Measurements from ENCODE around the gene TCF4. TPM values are rescaled to one million over a fixed set of nuclear protein-coding genes. Genes with fewer than 3 reads are reported as not detected.

TCF4 gene
- total RNA-seq, 1 donor from 2014 or later = 62.8 TPM

DNA sequence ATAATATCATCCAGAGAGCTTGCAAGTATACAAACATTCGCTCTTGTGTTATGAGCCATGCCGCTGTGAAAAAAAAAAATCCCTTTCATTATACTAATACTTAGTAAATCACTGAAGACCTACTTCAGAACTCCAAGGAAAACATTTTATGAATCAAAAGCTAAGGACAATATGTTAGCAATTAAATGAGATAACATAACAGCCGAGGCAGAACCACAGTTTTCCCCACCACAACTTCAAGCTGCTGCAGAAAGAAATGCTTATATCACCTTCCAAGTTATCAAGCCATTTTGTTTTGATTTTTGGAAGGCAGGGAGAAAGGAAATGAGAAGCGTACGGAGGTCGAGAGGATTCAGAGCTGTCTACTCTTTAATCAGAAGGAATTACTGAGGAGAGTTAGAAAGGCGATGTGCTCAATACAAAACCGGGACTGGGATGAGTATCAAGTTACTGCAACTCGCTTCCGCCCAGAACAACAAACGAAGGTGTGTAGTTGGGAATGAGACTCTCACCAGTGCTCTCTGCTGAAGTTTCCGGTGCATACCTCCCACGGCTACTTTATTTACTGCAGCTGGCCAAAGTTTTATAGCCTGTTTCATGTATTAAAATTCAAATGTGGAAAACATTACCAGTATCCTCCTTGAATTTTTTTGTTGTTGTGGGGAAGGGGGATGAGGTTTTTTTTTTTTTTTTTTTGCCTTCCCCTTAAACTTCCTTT is 336.6 kb downstream of the TCF4 start:
- intact Hi-C loops (cut with micrococcal nuclease) = no loop called here
- ATAC-seq (peak; percentile 62), DNase-seq (no peak)

DNA sequence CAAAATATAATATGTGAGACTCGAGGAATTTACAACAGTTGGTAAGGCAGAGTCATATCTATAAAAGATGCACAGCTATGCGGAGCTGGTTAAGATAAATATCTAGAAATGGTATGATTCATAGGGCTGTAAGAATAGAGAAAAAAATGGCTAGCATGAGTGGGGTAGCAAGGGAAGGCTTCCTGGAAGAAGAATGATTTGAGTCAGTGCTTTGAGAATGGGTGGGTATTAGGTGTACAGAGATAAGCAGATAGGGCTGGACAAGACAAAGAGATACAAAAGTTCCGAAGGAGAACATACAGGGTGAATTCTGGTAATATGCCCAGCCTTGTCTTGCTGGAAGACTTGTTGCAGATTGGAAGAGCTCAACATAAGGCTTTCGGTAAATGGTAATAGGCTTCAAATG is 337.2 kb downstream of the TCF4 start:
- no peak for ATAC-seq
- no peak for DNase-seq
- intact Hi-C loops (cut with micrococcal nuclease) = no loop called here

DNA sequence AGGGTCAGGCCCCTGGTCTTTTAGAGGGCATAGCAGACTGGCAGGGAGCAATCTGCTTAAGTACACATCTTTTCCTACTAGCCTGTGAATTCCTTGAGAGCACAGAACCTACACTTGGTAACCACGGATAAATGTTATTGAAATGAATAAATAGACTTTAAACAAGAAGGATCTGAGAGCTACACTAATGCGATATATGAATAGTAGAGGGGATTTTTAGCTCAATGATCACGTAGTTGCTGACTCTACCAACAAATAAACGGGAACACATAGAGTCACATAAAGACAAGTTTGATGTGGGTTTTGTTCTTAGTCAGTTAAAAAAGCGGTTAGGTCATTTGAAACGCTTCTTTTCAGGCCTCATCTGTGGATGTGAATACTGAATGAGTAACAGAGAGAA is 338.4 kb downstream of the TCF4 start:
- intact Hi-C loops (cut with micrococcal nuclease) = no loop called here
- no peak for ATAC-seq
- no peak for DNase-seq

DNA sequence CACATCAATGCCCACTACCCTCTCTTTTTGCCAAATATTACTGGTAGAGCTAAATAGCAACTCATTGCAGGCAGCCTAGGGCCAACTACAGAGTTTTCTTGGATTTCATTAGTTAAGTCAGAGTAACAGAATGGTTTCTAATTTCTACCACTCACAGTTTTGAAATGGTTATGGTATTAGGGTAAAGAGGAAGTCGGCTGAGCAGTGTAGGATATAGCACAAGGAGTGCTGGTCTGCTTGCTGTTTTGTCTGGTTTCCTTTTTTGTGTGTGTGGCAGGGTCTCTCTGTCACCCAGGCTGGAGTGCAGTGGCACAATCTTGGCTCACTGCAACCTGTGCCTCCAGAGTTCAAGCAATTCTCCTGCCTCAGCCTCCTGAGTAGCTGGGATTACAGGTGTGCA is 339.5 kb downstream of the TCF4 start:
- intact Hi-C loops (cut with micrococcal nuclease) = no loop called here
- DNase-seq = no peak
- ATAC-seq = no peak

- ATAC-seq (no peak), DNase-seq (no peak)
- intact Hi-C loops (cut with micrococcal nuclease) = no loop called here
These were observed 341.0 kb downstream of the TCF4 start for GRCh38 chr18:55247032-55247431.

DNA sequence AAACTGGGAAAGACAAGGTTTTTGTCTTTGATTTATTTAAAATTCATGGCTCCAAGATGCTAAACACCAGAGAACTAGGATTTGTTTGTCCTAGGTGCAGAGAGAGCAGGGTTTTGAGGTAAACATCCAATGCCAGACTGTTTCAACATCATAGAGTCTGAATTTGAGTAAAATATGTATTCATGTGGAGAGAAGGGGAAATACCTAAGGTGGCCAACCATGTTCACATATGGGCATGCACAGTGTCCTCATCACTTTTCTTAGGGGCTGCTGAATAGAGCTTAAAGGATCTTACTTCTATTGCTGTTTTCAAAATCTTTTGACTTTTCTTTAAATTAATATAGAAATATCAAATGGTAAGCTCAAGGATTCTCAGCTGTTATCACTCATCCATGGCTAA is 341.7 kb downstream of the TCF4 start:
- intact Hi-C loops (cut with micrococcal nuclease) = no loop called here
- ATAC-seq (no peak), DNase-seq (no peak)

DNA sequence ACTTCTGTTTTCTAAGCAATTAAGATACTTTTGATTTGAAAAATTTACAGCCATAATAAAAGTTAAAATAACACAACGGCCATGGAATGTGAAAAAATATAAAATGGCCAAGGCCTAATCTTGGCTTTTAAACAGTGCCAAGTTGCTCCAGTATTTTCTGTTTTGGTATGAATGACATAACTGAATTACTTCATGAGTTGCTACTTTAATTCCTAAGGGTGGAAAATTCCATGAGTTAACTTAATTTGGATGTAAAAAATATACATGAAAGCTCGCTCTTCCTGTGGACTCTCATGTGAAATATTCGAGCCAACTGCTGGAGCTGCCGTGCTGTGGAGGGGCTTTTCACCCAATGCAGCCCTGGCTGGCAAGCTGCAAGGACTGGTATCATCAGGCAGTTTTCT is 342.8 kb downstream of the TCF4 start:
- intact Hi-C loops (cut with micrococcal nuclease) = no loop called here
- ATAC-seq = peak; percentile 38
- no peak for DNase-seq

GRCh38 chr18:55244546-55244945 is 343.4 kb downstream of the TCF4 start:
- intact Hi-C loops (cut with micrococcal nuclease) = no loop called here
- ATAC-seq (peak; percentile 67), DNase-seq (no peak)

DNA sequence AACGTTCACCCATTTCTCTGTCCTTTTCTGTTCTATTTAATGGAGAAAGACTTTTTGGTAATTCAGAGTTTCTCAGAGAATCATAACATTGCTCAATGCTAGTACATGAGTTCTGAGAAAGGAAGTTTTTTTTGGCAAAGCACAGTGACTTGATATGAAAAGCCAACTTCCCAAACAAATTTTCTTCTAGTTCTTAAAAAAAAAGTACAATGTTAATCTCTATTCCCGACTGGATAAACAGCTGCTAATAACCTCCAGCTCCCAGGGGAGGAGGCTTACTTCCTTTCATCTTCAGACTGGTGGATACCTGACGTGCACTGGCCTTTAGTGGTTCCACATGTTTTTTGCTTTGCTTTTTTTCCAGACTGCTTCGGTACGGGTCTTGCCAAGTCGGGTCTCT is 344.1 kb downstream of the TCF4 start:
- ATAC-seq (peak; percentile 87), DNase-seq (peak; percentile 28)
- intact Hi-C loops (cut with micrococcal nuclease) = no loop called here

DNA sequence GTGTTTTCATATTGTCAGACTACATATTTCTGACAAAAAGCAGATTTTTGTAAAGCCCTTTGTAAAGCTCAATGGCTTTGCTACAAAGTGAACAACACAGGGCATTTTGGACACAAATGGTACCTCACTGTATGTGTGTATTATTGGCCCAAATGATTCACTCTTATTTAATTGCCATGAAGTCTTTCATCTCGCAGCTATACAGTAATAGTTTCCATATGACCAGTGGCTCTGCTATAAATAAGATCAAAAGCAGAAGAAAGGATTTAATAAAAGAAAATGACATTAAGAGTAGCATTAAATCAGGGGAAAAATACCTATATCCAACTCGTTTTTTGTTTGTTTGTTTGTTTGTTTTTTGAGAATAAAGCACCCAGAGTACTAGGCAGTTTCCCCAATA is 344.7 kb downstream of the TCF4 start:
- intact Hi-C loops (cut with micrococcal nuclease) = no loop called here
- DNase-seq = no peak
- ATAC-seq = no peak

GRCh38 chr18:55240978-55241377 is 347.0 kb downstream of the TCF4 start:
- DNase-seq (no peak), ATAC-seq (no peak)
- intact Hi-C loops (cut with micrococcal nuclease) = no loop called here

- DNase-seq (no peak), ATAC-seq (no peak)
- intact Hi-C loops (cut with micrococcal nuclease) = loop anchor here (10.0 kb wide), 2 partner anchors 175 to 545 kb away; no protein-coding TSS in a partner anchor
These were observed 348.3 kb downstream of the TCF4 start for GRCh38 chr18:55239740-55240139.

DNA sequence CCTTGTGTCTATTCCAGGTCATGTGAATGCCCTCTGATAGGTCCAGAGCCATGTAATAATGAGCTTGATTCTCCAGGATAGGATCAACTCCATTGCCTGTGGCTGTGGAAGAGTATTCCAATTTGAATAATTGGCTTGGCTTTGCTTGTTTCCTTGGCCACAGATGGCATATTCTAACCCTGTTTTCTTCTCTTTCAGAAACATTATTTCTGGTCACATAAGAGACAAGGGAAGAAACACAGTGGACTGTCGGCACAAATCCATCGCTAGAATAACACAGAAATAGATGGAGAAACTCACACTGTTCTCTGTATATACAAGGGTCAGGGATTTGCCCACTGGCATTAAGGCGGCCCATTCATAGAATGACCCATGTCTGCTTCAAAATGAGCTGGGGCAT is 350.3 kb downstream of the TCF4 start:
- no peak for DNase-seq
- no peak for ATAC-seq
- intact Hi-C loops (cut with micrococcal nuclease) = loop anchor here (10.0 kb wide), 2 partner anchors 177 to 547 kb away; no protein-coding TSS in a partner anchor

- ATAC-seq (peak; percentile 73), DNase-seq (peak; percentile 46)
- intact Hi-C loops (cut with micrococcal nuclease) = loop anchor here (10.0 kb wide), 2 partner anchors 178 to 548 kb away; no protein-coding TSS in a partner anchor
These were observed 351.7 kb downstream of the TCF4 start for GRCh38 chr18:55236150-55236931.

DNA sequence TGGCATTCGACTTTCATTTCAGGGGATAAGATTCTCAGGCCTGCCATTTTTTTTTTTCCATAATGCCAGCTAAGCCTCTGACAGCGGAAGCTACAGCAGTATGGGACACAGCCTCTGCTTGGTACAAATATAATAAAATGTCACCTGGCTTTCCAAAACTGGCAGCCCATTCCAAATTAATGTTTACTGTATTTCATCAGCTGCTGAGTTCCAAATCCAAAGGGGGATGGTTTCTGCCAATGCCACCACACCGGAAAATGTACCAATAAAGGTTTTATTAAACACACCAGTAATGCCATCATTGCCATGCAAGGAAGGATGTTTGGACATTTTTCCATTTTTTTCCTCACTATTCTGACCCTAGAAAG is 352.9 kb downstream of the TCF4 start:
- ATAC-seq (no peak), DNase-seq (no peak)
- intact Hi-C loops (cut with micrococcal nuclease) = loop anchor here (10.0 kb wide), 2 partner anchors 180 to 550 kb away; no protein-coding TSS in a partner anchor

DNA sequence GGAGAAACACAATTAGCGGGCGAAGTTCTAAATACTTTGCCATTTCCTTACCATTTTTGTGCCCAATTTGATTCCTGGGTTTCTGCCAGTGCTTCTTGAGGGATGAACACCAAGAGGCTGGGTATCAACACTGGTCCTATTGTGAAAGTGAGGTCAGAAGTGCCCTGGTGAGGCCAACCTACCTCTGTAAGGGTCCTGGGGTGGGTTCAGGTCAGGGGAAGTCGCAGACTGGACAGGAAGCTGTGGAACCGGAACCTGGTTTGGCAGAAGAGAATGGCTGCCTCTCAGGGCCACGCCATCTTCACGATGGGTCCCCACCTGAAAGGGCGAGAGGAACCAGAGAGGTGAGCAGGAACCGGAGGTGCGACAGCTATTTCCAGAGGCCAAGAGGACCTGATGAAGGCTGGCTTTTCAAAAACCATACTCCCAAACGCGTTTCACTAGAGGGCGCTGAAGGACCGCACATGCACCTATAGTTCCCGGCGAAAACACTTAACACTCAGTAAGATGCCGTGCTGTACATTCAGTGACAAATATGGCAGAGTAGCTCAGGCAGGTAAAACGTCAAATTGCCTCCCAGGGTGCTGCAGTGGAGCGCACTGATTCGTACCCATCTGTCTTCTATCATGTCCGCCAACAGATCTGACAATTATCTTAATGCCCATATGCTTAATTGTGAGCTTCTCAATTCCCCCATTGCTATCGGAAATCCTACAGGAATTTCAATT is 353.5 kb downstream of the TCF4 start:
- peak; percentile 89 for ATAC-seq
- intact Hi-C loops (cut with micrococcal nuclease) = loop anchor here (5.0 to 10.0 kb wide), 3 partner anchors 180 to 1343 kb away; no protein-coding TSS in a partner anchor
- peak; percentile 74 for DNase-seq

DNA sequence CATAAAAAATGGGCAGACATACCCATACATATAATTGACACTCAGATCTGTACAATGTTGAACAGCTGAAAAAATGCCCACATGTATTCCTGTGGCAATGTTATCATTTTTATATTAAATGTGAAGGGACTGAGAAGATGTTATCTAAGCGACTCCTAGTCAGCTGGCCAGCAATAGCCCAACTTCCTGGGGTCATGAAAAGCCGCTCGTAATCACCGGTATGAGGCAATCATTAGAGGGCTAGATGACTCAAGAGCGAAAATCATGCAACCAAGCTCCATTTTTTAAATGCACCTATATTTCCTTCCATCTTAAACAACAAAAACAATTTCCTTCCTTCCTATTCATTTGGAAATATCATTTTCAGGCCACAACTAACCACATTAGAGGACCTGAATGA is 354.1 kb downstream of the TCF4 start:
- no peak for DNase-seq
- intact Hi-C loops (cut with micrococcal nuclease) = loop anchor here (5.0 to 10.0 kb wide), 3 partner anchors 181 to 1343 kb away; no protein-coding TSS in a partner anchor
- ATAC-seq = peak; percentile 35

GRCh38 chr18:55232506-55232905 is 355.5 kb downstream of the TCF4 start:
- DNase-seq (no peak), ATAC-seq (no peak)
- intact Hi-C loops (cut with micrococcal nuclease) = loop anchor here (5.0 to 10.0 kb wide), 3 partner anchors 182 to 1345 kb away; no protein-coding TSS in a partner anchor

DNA sequence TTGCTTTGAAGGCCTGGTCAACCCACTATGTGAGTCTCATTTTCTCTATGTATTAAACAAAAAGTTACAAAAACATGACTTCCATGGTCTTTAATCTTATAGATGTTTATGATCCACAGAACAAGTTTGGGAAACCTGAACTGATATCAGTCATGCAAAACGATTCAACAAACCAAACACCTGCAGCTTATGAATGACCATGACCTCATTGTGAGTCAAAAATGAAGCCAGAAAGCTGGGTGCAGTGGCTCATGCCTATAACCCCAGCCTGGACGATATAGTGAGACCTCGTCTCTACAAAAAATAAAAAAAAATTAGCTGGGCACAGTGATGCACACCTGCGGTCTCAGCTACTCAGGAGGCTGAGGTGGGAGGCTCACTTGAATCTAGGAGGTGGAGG is 358.3 kb downstream of the TCF4 start:
- intact Hi-C loops (cut with micrococcal nuclease) = loop anchor here (5.0 to 10.0 kb wide), 3 partner anchors 185 to 1348 kb away; no protein-coding TSS in a partner anchor
- DNase-seq (no peak), ATAC-seq (no peak)

GRCh38 chr18:55228707-55229106 is 359.3 kb downstream of the TCF4 start:
- peak; percentile 31 for DNase-seq
- intact Hi-C loops (cut with micrococcal nuclease) = no loop called here
- ATAC-seq = no peak
